Stomach (tissue), 9 donors: ENCODE data around the gene FAM89B. TPM values are rescaled to one million over a fixed set of nuclear protein-coding genes. Genes with fewer than 3 reads are reported as not detected.

Source experiments
- DNase-seq, 2 donors: peaks; one replicate each; pipeline versions ENCODE4 v3.0.0 to v3.0.0-alpha.2; 2013 to 2019
- H3K27ac ChIP-seq, 5 donors: fragments of 200-600 bp in 4 of 5; sonication (generic) in 4 of 5; one replicate each; pipeline ENCODE4 v1.5.1; 2013 to 2019; ENCODE audit warnings: mild to moderate bottlenecking in 1 of 5, moderate library complexity in 1 of 5
- H3K27me3 ChIP-seq, 3 donors: fragments of 200-600 bp; sonication (generic); one replicate each; pipeline ENCODE4 v1.5.1; 2017 to 2019; ENCODE audit warnings: mixed run types in 1 of 3
- H3K36me3 ChIP-seq, 4 donors: fragments of 200-600 bp; sonication (generic); 1 replicate in 3 of 4; 2 replicates in 1 of 4; pipeline ENCODE4 v1.5.1; 2016 to 2019
- H3K4me1 ChIP-seq, 4 donors: fragments of 200-600 bp; sonication (generic); one replicate each; pipeline ENCODE4 v1.5.1; 2016 to 2019
- H3K4me3 ChIP-seq, 4 donors: fragments of 200-600 bp; sonication (generic) in 3 of 4; one replicate each; pipeline ENCODE4 v1.5.1; 2016 to 2019; ENCODE audit warnings: mild to moderate bottlenecking in 1 of 4
- H3K9me3 ChIP-seq, 4 donors: fragments of 200-600 bp; sonication (generic); one replicate each; pipeline ENCODE4 v1.5.1; 2016 to 2019
- EP300 ChIP-seq: sonication (generic); formaldehyde crosslinking; IDR thresholded peaks from one replicate; pipeline ENCODE4 v1.6.1; 2017; ENCODE audit warnings: antibody characterized with exemption
- POLR2A ChIP-seq, 4 donors: fragments of 450-650 bp; IDR thresholded peaks; one replicate each; pipeline ENCODE4 v1.6.1; 2016; ENCODE audit warnings: antibody characterized with exemption in 4 of 4, control low read depth in 2 of 4, mild to moderate bottlenecking in 1 of 4, moderate library complexity in 1 of 4
- POLR2AphosphoS5 ChIP-seq, 3 donors: sonication (generic); formaldehyde crosslinking; IDR thresholded peaks; one replicate each; pipeline ENCODE4 v1.6.1; 2016; ENCODE audit warnings: antibody characterized with exemption in 3 of 3
- WGBS, 5 donors: extraction: QIAGEN DNeasy Blood & Tissue Kit in 3 of 5; methylation state at CpG; one replicate each; pipeline versions ENCODE4 v1.1.5 to v1.1.7; 2013 to 2018; 5-methylcytosine and 5-hydroxymethylcytosine counted together
- intact Hi-C: fragments of 100-400 bp; cut with DNase I; formaldehyde crosslinking; loops from one replicate; pipeline ENCODE4 v1.15.1; 2023; ENCODE audit warnings: low total_unique reads
- polyA plus RNA-seq, 3 donors: library from polyadenylated mRNA; stranded (reverse); fragments of 200-250 nt; gene quantifications; one replicate each; pipeline ENCODE4 v1.2.3, GENCODE V29; 2013
- total RNA-seq, 5 donors: library from RNA; depleted of rRNA; stranded (reverse); fragments of >200 nt; gene quantifications; one replicate each; pipeline versions ENCODE4 v1.1.0 to v1.2.3, GENCODE V29; 2014 to 2016
- TF ChIP-seq, protein P1 (sequence below), 7 experiments: fragments of 450-650 bp in 4 of 7; fragments of 200-600 bp in 3 of 7; sonication (generic) in 3 of 7; IDR thresholded peaks; one replicate each; pipeline ENCODE4 v1.5.1; 2016 to 2019; ENCODE audit warnings: antibody characterized with exemption in 7 of 7, control low read depth in 2 of 7, mild to moderate bottlenecking in 1 of 7
- donor health status: healthy with polysubstance abuse.
- donor health status: Bipolar disorder and iron deficiency.
- donor health status: healthy.

The FAM89B gene
- total and polyA plus RNA-seq, 8 donors, result 3.9 to 68.2 (median 56.8) TPM

DNA sequence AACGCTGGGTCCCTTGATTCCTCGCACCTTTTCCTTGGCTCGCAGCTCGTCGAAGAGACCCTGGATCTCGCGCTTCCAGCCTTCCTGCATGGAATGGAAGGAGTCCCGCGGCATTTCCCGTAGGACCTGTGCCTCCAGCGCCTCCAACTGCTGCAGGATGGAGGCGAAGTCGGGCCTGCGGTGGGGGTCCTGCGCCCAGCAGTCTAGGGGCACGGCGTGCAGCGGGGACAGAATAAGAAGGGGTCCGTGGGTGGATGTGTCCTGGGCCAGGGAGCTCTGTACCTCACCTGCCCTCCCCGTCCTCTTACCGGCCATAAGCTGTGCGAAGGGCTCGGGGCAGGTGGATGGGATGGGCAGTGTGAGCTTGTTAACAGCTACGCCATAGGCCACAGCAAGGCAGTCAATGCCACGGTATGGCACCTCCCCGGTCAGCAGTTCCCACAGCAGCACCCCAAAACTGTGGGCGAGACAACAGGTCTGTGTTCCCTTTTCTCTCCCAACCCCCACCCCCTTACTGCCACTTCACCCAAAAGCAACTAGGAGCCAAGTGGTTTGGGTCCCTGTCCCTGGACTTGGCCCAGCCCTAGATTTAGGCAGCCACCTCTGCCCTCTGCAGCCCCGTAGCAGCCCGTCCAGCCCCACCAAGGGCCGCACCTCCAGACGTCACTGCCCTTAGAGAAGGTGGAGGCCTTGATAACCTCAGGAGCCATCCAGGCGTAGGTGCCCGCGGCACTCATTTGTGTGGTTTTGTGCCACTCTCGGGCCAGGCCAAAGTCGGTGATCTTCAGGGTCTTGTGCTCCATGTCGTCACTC lies 35.5 kb downstream of the FAM89B start:
- H3K27ac ChIP-seq, result peak overlapping the region in 4 of 5 donors; percentile 62 to 84 (median 80)

DNA sequence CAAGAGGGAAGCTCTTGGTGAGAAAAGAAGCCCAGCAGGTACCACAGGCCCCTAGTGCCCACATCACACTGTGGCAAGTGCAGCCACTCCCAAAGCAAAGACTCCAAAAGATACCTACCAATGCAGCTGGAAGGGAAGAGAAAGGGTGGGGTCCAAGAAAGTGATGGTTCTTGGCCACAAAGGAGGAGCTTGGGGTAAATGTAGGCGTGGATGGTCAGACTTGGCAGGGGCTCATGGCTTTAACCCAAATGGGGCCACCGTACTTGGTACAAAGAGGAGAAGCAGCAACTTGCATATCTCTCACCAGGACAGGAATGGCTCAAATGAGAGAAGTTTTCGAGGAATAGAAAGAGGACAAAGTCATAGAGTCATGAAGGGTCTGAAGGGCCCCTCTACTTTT lies 36.9 kb downstream of the FAM89B start:
- DNase-seq, result no peak
- Histone ChIP-seq H3K36me3 (peaks cover 26 to 80% (median 70%) of the 10 kb centered on the region in 4 donors), H3K27ac (peak overlapping the region in 3 of 5 donors; percentile 95 to 99 (median 98)), H3K27me3 (no peaks in the 10 kb centered on the region), H3K9me3 (no peaks in the 10 kb centered on the region), H3K4me3 (no peak overlapping the region), H3K4me1 (peaks cover 59 to 77% (median 68%) of the 10 kb centered on the region in 4 donors)
- intact Hi-C loops, result no loop called here
- 37 to 45% (median 40%) methylated on average over 3 of the region's 3 CpGs for WGBS, 5 donors
- TF ChIP-seq POLR2A (IDR thresholded peaks at IDR 0.05), result no peak
- TF ChIP-seq EP300, result no peak
- TF ChIP-seq POLR2AphosphoS5 (IDR thresholded peaks at IDR 0.05), result no peak
- TF ChIP-seq, protein P1, sequence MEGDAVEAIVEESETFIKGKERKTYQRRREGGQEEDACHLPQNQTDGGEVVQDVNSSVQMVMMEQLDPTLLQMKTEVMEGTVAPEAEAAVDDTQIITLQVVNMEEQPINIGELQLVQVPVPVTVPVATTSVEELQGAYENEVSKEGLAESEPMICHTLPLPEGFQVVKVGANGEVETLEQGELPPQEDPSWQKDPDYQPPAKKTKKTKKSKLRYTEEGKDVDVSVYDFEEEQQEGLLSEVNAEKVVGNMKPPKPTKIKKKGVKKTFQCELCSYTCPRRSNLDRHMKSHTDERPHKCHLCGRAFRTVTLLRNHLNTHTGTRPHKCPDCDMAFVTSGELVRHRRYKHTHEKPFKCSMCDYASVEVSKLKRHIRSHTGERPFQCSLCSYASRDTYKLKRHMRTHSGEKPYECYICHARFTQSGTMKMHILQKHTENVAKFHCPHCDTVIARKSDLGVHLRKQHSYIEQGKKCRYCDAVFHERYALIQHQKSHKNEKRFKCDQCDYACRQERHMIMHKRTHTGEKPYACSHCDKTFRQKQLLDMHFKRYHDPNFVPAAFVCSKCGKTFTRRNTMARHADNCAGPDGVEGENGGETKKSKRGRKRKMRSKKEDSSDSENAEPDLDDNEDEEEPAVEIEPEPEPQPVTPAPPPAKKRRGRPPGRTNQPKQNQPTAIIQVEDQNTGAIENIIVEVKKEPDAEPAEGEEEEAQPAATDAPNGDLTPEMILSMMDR (IDR thresholded peaks at IDR 0.05), result no peak

More for the DNA sequence above, 35.5 kb downstream of the FAM89B start:
- Histone ChIP-seq H3K9me3 (no peaks in the 10 kb centered on the region), H3K27me3 (no peaks in the 10 kb centered on the region), H3K4me1 (peaks cover 52 to 67% (median 59%) of the 10 kb centered on the region in 4 donors), H3K4me3 (peak overlapping the region; percentile 23 to 45 (median 32)), H3K36me3 (peaks cover 37 to 92% (median 83%) of the 10 kb centered on the region in 4 donors)
- WGBS, 5 donors, result 76 to 84% (median 77%) methylated on average over 32 to 37 of the region's 37 CpGs
- TF ChIP-seq POLR2A (IDR thresholded peaks at IDR 0.05) (no peak), POLR2AphosphoS5 (IDR thresholded peaks at IDR 0.05) (no peak), EP300 (no peak)
- TF ChIP-seq, protein P1 (IDR thresholded peaks at IDR 0.05), result no peak
- intact Hi-C loops, result no loop called here
- no peak for DNase-seq

DNA sequence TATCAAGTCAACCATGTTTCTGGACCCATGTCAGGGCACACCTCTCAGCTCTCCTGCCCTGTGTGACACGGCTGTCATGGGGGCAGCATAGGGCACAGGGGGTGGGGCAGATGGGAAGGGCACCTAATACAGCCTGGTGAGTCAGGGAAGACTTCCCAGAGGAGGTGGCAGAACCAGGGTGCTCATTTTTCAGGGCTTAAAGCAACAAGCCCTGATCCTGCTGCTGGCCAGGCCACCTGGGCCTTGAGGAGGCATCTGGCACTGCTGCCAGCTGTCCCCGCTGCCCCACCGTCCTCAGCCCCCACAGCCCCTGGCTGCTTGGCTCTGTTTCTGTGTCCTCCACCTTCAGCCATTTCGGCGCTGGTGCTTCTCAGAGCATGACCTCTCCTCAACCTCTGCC lies 37.3 kb downstream of the FAM89B start:
- peaks cover 59 to 77% (median 68%) of the 10 kb centered on the region in 4 donors for H3K4me1 ChIP-seq

DNA sequence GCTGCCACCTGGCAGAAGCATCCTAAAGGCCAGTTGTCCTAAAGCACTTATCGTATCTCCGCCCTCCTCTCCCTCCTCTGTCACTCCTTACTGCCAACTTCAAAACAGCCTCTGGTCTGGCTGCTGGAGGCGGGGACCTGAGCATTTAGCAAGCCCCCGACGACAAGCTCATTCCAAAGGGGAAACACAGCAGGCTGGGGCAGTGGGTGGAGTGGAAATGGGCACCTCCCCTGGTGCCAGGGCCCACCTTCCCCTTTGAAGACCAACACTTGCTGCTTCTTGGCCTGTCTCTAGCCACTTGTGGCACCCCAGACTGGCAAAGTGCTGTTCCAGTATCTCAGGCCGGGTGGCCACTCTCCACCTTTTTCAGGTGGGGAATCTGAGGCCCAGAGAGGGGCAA lies 38.1 kb downstream of the FAM89B start:
- peaks cover 59 to 77% (median 68%) of the 10 kb centered on the region in 4 donors for H3K4me1 ChIP-seq

More for the DNA sequence above, 37.3 kb downstream of the FAM89B start:
- H3K36me3 ChIP-seq, result peaks cover 21 to 75% (median 65%) of the 10 kb centered on the region in 4 donors
- peak overlapping the region in 3 of 5 donors; percentile 95 to 99 (median 98) for H3K27ac ChIP-seq
- intact Hi-C loops, result no loop called here
- H3K4me3 ChIP-seq, result peak overlapping the region in 2 of 4 donors; percentile 3 to 98
- TF ChIP-seq POLR2AphosphoS5 (IDR thresholded peaks at IDR 0.05) (no peak), POLR2A (IDR thresholded peaks at IDR 0.05) (no peak), EP300 (no peak)
- TF ChIP-seq, protein P1 (IDR thresholded peaks at IDR 0.05), result no peak
- H3K27me3 ChIP-seq, result no peaks in the 10 kb centered on the region
- no peaks in the 10 kb centered on the region for H3K9me3 ChIP-seq
- WGBS, 5 donors, result 65 to 80% (median 73%) methylated on average over 5 of the region's 5 CpGs
- no peak for DNase-seq

More for the DNA sequence above, 38.1 kb downstream of the FAM89B start:
- intact Hi-C loops, result no loop called here
- WGBS, 5 donors, result 45 to 65% (median 61%) methylated on average over 5 to 6 of the region's 6 CpGs
- peak overlapping the region; percentile 5 to 99 (median 95) for H3K27ac ChIP-seq
- H3K27me3 ChIP-seq, result no peaks in the 10 kb centered on the region
- H3K9me3 ChIP-seq, result no peaks in the 10 kb centered on the region
- H3K36me3 ChIP-seq, result peaks cover 14 to 68% (median 58%) of the 10 kb centered on the region in 4 donors
- H3K4me3 ChIP-seq, result peak overlapping the region in 3 of 4 donors; percentile 76 to 98 (median 82)
- TF ChIP-seq POLR2AphosphoS5 (IDR thresholded peaks at IDR 0.05) (no peak), POLR2A (IDR thresholded peaks at IDR 0.05) (no peak), EP300 (no peak)
- TF ChIP-seq, protein P1 (IDR thresholded peaks at IDR 0.05), result no peak
- DNase-seq, result no peak
